GM15510 (cell line): ENCODE results near the gene PYHIN1.

Source experiments
- POLR2A ChIP-seq: IDR thresholded peaks from 3 replicates; pipeline ENCODE4 v1.6.1; 2011; ENCODE audit warnings: borderline replicate concordance; ENCODE audit not compliant: insufficient read length; ENCODE audit errors: extremely low read depth

Gene PYHIN1

DNA sequence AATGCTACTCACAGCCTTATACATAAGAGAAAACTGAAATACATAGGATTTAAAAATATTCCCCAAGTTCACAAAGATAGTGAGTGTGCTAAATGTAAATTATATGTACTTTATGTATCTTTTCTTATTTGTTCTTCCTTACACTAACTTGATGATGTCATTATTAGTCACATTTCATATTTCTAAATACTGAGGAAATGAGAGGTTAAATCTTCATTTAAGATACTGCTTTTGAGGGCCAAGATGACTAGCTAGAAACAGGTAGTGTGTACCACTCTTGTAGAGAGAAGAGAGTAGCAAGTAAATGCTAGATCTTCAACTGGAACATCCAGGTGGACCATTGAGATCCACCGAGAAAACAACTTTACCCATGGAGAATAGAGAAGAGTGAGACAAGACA is 29.8 kb downstream of the PYHIN1 start:
- TF ChIP-seq POLR2A: no peak

DNA sequence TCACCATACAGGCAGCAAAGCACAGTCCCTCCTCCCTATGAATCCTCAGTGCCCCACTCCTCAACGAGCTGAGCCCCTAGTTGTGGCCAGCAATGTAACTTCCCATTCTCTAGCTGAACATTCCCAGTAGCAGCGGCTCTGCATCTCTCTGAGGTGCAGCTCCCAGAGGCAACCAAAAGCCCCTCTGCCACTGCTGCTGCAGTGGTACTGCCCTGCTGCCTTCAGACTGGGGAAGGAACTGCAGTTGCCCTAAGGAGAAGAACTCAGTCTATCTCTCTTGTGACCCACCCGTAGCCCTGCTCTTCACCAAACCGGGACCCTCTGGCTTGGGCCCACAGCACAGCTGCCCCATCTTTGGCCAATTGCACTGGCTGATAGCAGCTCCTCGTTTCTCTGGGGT is 31.6 kb downstream of the PYHIN1 start:
- TF ChIP-seq POLR2A: no peak

DNA sequence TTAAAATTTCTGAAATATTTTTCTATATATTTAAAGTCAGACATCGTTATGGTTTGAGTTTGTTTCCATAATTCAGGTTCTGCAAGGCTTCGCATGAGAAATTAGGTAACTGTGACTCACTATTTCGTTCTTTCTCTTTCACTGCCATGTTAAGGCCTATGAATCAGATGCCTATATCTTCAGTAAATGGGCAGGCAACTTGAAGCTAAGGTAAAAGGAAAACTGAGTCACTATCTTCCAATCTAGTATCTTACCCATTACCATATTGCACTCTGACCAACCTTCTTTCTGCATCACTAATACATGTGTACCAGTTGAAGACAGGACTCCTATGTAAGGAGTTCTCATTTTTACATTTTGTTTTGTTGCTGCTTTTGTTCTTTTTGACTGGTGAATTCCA is 37.8 kb downstream of the PYHIN1 start:
- no peak for TF ChIP-seq POLR2A

DNA sequence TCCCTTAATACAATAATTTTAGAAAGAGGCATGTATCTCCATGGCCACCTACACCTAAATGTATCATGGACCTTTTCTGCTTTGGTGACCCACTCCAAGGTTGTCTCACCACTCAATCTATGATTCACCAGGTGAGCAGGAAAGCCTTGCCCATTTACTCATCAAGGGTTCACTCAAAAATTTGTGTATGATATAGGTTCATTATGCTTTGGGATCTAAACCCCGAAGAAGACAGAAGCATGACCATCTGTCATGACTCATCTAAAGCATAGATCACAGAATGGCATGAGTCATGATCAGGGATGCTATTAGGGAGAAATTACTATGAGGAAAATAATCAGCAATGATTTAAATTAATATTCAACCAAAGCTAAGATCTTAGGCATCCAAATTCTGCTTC is 38.5 kb downstream of the PYHIN1 start:
- TF ChIP-seq POLR2A: no peak

DNA sequence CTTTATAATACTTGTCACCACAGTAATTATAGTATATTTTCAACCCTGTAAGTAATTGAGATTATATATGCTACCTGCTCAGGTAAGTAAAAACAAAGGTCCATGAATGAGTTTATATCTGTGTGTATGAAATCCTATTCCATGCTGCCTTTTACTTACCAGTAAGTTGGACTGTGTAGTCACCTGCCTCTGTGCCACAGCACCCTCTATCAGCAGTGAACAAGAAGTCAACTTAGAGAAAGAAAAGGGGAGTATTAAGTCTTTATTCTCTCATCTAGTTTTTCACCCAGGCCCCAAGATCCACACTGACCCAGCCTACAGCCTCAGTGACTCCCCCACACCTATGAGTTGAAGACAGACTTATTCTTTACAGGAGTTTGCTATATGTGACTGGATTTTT is 41.5 kb downstream of the PYHIN1 start:
- no peak for TF ChIP-seq POLR2A

DNA sequence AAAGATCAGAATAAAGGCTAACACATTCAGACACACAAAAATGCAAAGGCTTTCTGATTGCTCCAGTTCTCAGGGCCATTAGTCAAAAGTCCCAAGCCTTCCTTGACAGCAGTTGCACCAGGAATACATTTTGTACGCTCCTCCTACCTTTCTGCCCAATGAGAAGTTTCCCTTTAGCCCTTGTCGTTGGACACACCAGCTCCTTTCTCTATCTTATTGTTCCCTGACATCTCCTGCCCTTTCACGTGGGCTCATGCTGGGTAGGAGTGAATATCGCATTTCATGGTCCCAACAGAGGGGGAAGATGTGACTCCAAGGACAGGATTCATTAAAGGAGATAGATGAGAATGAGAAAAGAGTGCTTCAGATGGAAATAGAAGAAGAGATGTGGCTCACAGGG is 44.9 kb downstream of the PYHIN1 start:
- TF ChIP-seq POLR2A: no peak

DNA sequence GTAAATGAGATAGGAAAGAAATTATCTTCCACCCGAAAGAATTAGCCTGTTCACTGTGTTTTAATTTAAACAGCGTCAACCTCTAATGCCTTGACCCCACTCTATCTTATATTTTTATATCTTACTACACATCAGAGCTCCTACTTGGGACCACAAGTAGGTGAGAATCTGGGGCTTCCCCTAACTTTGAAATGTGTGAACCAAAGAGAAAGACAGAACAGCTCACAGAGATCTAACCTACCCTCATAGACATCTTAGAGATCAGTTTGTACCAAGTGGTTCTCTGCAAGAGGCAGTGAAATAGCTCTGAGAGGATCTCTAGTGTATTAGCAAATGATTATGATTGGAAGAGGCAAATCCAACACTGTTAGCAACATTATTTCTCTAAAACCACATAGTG is 47.4 kb downstream of the PYHIN1 start:
- TF ChIP-seq POLR2A: no peak

DNA sequence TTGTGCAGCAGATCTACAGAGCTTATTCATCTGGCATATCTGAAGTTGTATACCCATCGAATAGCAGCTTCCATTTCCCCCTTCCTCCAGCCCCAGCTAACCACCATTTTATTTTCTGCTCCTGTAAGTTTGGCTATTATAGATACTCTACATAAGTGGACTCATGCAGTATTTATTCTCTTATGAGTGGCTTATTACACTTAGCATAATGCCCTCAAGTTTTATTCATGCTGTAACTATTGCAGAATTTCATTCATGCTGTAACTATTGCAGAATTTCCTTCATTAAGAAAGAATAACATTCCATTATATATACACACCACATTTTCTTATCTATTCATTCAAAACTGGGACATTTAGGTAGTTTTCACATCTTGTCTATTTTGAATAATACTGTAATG is 47.9 kb downstream of the PYHIN1 start:
- TF ChIP-seq POLR2A: no peak

DNA sequence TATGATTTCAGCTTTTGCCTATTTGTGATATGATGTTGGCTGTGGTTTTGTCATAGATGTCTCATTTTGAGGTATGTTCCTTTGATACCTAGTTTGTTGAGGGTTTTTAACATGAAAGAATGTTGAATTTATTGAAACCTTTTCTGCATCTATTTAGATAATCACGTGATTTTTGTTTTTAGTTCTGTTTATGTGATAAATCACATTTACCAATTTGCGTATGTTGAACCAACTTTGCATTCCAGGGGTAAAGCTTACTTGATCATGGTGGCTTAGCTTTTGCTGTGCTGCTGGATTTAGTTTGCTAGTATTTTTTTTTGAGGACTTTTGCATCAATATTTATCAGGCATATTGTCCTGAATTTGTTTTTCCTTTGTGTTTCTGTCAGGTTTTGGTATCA is 51.9 kb downstream of the PYHIN1 start:
- no peak for TF ChIP-seq POLR2A

DNA sequence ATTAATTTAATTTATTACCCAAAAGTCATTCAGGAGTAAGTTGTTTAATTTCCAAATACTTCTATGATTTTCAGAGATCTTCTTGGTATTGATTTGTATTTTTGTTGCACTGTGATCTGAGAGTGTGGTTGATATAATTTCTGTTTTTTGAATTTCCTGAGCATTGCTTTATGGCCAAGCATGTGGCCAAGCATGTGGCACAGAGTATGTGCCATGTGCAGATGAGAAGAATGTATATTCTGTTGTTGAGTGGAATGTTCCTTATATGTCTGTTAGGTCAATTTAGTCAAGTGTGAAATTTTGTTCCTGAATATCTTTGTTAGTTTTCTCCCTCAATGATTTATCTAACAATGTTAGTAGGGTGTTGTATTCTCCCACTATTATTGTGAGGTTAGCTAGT is 53.0 kb downstream of the PYHIN1 start:
- no peak for TF ChIP-seq POLR2A

DNA sequence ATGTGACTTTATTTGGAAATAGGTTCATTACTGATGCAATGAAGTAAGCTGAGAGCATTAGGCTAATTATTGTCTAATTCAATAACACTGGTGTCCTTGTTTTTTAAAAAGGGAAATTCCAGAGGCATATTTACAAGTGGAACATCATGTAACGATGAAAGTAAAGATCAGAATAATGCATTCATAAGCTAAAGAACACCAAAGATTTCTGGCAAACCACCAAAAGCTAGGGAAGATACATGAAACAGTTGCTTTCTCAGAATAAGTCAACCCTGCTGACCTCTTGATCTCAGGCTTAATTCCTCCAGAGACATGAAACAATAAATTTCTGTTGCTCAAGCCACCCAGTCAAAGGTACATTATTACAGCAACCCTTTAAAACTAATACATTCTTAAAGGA is 58.1 kb downstream of the PYHIN1 start:
- TF ChIP-seq POLR2A: no peak

DNA sequence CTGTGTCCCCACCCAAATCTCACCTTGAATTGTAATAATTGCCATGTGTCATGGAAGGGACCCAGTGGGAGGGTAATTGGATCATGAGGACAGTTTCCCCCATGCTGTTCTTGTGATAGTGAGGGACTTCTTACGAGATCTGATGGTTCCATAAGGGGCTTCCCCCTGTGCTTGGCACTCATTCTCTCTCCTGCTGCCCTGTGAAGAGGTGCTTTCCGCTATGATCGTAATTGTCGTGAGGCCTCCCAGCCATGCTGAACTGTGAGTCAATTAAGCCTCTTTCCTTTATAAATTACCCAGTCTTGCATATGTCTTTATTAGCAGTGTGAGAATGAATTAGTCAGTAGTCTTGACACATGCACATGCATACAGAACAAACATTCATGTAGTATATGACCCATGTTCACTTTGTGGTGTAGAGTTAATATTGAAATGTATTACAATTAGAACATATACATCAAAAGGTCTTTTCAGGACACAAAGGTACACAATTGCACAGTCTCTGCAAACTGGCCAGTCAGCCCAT is 61.5 kb downstream of the PYHIN1 start:
- TF ChIP-seq POLR2A: no peak

DNA sequence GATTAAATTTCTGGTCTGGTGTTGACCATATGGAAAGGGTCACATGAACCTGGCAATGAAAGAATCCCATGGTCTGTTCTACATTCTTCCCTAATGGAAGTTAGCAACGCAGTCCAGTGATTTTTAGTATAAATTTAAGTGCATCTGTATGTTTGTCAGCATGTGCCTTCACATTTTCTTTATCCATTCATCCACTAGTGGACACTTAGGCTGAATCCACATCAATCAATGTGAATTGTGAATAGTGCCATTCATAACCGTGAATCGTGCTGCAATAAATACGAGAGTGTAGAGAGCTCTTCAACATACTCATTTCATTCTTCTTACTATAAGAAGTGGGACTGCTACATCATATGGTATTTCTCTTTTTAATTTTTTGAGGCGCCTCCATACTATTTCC is 65.6 kb downstream of the PYHIN1 start:
- no peak for TF ChIP-seq POLR2A

DNA sequence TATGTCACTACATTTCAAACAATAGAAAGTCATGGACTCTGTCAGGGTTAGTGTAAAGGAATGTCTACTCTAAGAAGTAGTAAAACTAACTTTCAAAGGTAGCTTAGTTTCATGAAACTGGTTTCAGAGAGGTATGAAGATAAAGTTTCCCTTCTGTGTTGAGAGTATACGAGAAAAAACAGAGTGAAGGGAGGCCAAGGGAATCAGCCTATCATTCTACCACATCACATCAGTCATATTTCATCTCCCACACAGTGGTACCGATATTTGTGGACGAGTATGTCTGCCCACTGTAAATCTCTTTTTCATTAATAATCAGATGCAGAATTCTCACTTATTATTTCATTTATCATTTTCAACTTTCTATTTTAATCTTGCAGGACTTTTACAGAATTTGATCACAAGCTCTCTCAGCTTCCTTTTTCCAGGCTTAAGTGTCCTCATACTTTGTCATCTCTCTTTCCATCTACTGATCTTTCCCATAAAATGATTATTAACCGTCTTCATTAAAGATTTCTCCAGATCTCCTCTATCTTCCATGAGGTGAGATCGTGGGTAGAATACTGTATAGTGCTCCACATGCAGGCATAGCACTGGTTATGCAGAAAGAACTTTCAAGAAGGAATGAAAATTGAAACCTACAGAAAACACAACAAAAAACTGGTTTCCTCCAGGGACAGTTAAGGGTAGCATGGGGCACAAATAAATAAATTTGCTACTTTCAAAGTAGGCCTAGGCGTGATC is 66.9 kb downstream of the PYHIN1 start:
- no peak for TF ChIP-seq POLR2A

DNA sequence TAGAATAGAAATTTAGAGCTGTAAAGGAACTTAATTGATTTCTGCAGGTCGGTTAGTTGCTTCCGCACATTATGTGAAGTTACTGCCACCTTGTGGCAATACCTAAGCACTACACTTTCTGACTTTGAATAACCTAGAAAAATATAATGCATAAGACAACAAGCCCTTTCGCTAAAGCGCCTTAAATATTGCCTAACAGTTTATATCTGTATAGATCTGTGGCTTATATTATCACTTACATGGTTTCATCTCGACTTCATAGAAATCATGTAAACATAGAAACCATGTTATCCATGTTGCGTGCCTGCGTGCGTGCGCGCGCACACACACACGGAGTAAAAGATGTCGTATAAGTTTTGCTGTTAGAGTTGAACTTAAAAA is 67.4 kb downstream of the PYHIN1 start:
- TF ChIP-seq POLR2A: no peak

DNA sequence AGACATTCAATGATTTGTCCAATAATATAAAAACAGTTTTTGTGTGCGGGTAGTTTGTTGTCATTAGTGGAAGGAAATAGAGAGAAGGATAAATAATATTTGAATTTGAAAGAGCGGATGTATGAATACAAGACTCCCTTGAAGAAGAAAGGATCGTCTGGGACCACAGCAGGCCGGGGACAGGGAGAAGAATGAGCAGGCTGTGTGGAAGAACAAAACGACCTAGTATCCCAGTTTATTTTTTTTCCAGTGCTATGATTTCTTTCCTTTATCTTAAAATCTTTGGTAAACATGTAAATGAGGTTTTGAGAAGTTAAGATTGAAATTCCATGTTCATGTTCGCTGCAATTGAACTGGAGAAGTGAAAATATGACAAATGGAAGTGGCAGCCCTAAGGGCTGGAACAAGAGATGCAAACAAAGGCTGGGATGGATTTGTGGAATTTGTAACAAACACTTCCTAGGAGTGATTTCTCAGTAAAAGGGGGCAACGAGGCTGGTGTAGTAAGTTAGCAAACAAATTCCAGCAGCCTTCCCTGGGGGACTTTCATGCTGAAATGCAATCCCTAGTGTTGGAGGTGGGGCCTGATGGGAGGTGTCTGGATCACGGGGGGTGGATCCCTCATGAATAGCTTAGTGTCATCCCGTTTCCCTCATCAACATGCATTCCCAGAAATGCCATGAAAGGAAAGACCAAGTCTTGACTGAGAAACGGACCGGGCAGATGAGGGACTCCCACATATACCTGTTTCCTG is 68.1 kb downstream of the PYHIN1 start:
- no peak for TF ChIP-seq POLR2A

DNA sequence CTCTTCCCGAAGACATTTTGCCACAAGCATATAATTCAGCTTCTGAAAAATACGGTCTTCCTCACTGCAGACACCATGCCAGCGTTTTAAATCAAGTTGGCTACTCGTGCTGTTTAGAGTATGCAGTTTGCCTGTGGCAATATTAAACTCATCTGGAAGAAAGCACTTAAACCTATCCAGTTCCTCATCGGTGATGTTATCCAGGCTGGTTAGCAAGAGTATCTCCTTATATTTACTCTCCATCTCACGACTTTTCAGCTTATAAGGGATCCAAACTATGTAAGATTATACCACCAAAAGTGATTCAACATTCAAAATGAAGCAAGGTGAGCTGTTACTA is 68.7 kb downstream of the PYHIN1 start:
- TF ChIP-seq POLR2A: no peak

DNA sequence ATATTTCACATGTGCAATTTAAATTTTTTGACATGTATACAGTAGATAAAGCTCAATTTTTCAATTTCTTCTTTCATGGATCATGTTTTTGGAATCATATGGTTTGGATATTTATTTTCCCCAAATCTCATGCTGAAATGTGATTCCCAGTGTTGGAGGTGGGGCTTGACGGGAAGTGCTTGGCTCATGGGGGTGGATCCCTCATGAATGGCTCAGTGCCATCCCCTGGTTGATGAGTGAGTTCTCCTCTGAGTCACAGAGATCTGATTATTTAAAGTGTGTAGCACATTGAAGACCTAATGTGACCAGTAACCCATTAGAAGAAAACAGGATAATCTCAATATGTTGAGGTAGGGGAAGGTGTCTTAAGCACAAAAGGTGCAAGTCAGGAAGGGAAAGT is 69.3 kb downstream of the PYHIN1 start:
- no peak for TF ChIP-seq POLR2A
